HepG2 (cell line): ENCODE measurements around the gene BUD23. TPM values are rescaled to one million over a fixed set of nuclear protein-coding genes. Genes with fewer than 3 reads are reported as not detected.

Experiments
- ARID2 ChIP-seq: sonication (generic); formaldehyde crosslinking; IDR thresholded peaks from 2 replicates; pipeline ENCODE4 v1.8.1; 2022; ENCODE audit warnings: mild to moderate bottlenecking, missing genetic modification reagents, borderline replicate concordance
- ATF5 ChIP-seq: sonication (generic); formaldehyde crosslinking; IDR thresholded peaks from 2 replicates; pipeline ENCODE4 v1.4.0; 2020; ENCODE audit warnings: mild to moderate bottlenecking, low read depth, missing genetic modification reagents
- BORCS8-MEF2B ChIP-seq: sonication (generic); formaldehyde crosslinking; IDR thresholded peaks from 2 replicates; pipeline ENCODE4 v1.8.0; 2022; ENCODE audit warnings: mild to moderate bottlenecking, missing genetic modification reagents
- CENPT ChIP-seq: sonication (generic); formaldehyde crosslinking; IDR thresholded peaks from 2 replicates; pipeline ENCODE4 v1.8.0; 2022; ENCODE audit warnings: low read depth, mild to moderate bottlenecking, moderate library complexity, missing genetic modification reagents
- CHCHD3 ChIP-seq: sonication (generic); formaldehyde crosslinking; IDR thresholded peaks from 2 replicates; pipeline ENCODE4 v1.8.0; 2022; ENCODE audit warnings: mild to moderate bottlenecking, missing genetic modification reagents, moderate library complexity
- CSRNP2 ChIP-seq: sonication (generic); formaldehyde crosslinking; conservative IDR thresholded peaks from 2 replicates; pipeline ENCODE4 v1.8.0; 2022; ENCODE audit warnings: low read depth, missing genetic modification reagents
- FOXJ3 ChIP-seq: sonication (generic); formaldehyde crosslinking; IDR thresholded peaks from 2 replicates; pipeline ENCODE4 v1.4.0; 2020; ENCODE audit warnings: missing genetic modification reagents, mild to moderate bottlenecking, borderline replicate concordance
- FOXK2 ChIP-seq: fragments of 450-650 bp; IDR thresholded peaks from 2 replicates; pipeline ENCODE4 v1.6.1; 2016
- MXD1 ChIP-seq: sonication (generic); formaldehyde crosslinking; IDR thresholded peaks from 2 replicates; pipeline ENCODE4 v1.4.0; 2020; ENCODE audit warnings: mild to moderate bottlenecking, missing genetic modification reagents
- NKX3-1 ChIP-seq: sonication (generic); formaldehyde crosslinking; IDR thresholded peaks from 2 replicates; pipeline ENCODE4 v1.5.0; 2020; ENCODE audit warnings: missing genetic modification reagents
- REPIN1 ChIP-seq: sonication (generic); formaldehyde crosslinking; IDR thresholded peaks from 2 replicates; pipeline ENCODE4 v1.8.0; 2022; ENCODE audit warnings: missing genetic modification reagents, low read depth, mild to moderate bottlenecking, borderline replicate concordance
- SMARCE1 ChIP-seq: fragments of 450-650 bp; IDR thresholded peaks from 2 replicates; pipeline ENCODE4 v1.6.1; 2017; ENCODE audit warnings: borderline replicate concordance
- SMYD3 ChIP-seq: sonication (generic); formaldehyde crosslinking; IDR thresholded peaks from 2 replicates; pipeline ENCODE4 v1.8.1; 2023; ENCODE audit warnings: mild to moderate bottlenecking, missing genetic modification reagents
- SP1 ChIP-seq, 2 experiments: fragments of 450-650 bp in 1 of 2; sonication (generic) in 1 of 2; formaldehyde crosslinking in 1 of 2; IDR thresholded peaks; 2 replicates each; pipeline versions ENCODE4 v1.4.0 to v1.6.1; 2016 to 2020; ENCODE audit warnings: missing genetic modification reagents in 1 of 2
- SRSF9 ChIP-seq: fragments of 200-400 bp; formaldehyde crosslinking; IDR thresholded peaks from 2 replicates; pipeline ENCODE4 v1.6.1; 2018; ENCODE audit warnings: borderline replicate concordance, mild to moderate bottlenecking, low read depth, low read length; ENCODE audit not compliant: insufficient read depth, poor library complexity, severe bottlenecking
- THAP11 ChIP-seq: IDR thresholded peaks from 2 replicates; pipeline ENCODE4 v1.6.1; 2016; ENCODE audit warnings: missing biosample characterization, missing genetic modification reagents
- YEATS4 ChIP-seq: sonication (generic); formaldehyde crosslinking; IDR thresholded peaks from 2 replicates; pipeline ENCODE4 v1.4.0; 2020; ENCODE audit warnings: missing genetic modification reagents, borderline replicate concordance
- ZBTB38 ChIP-seq: sonication (generic); formaldehyde crosslinking; IDR thresholded peaks from 2 replicates; pipeline ENCODE4 v1.5.1; 2020; ENCODE audit warnings: mild to moderate bottlenecking, missing genetic modification reagents
- ZFP41 ChIP-seq: sonication (generic); formaldehyde crosslinking; IDR thresholded peaks from 2 replicates; pipeline ENCODE4 v1.4.0; 2020; ENCODE audit warnings: mild to moderate bottlenecking, missing genetic modification reagents, borderline replicate concordance
- ZNF3 ChIP-seq: IDR thresholded peaks from 2 replicates; pipeline ENCODE4 v1.7.0; 2017; ENCODE audit warnings: inconsistent platforms
- ZNF709 ChIP-seq: sonication (generic); formaldehyde crosslinking; IDR thresholded peaks from 2 replicates; pipeline ENCODE4 v1.5.0; 2020; ENCODE audit warnings: mild to moderate bottlenecking, missing genetic modification reagents
- ZNF773 ChIP-seq: sonication (generic); formaldehyde crosslinking; IDR thresholded peaks from 2 replicates; pipeline ENCODE4 v1.4.0; 2020; ENCODE audit warnings: missing genetic modification reagents, borderline replicate concordance
- polyA plus RNA-seq, 8 experiments: library from polyadenylated mRNA; depleted of rRNA in 3 of 8; stranded (reverse) in 7 of 8; unstranded in 1 of 8; fragments of >200 nt; fragmentation: Illumina TruSeq in 4 of 8; extraction: Trizol in 4 of 8; gene quantifications; 2 replicates each; pipeline versions ENCODE4 v1.2.1 to v1.2.3, GENCODE V29; 2011 to 2016; ENCODE audit warnings: low read depth in 4 of 8, missing spikeins in 1 of 8, mixed read lengths in 1 of 8; ENCODE audit not compliant: insufficient read depth in 1 of 8
- total RNA-seq, 5 experiments: library from RNA; depleted of rRNA; stranded (reverse); fragments of >200 nt; fragmentation: Illumina TruSeq; extraction: Trizol; gene quantifications; 2 replicates each; pipeline ENCODE4 v1.2.3, GENCODE V29; 2016; ENCODE audit warnings: low read depth in 1 of 5
- TF ChIP-seq, protein P1 (sequence below): sonication (generic); formaldehyde crosslinking; IDR thresholded peaks from 2 replicates; pipeline ENCODE4 v1.5.0; 2020; ENCODE audit warnings: missing genetic modification reagents
- TF ChIP-seq, protein P2 (sequence below): sonication (generic); formaldehyde crosslinking; IDR thresholded peaks from 2 replicates; pipeline ENCODE4 v1.4.0; 2020; ENCODE audit warnings: mild to moderate bottlenecking, missing genetic modification reagents

Gene BUD23
- total and polyA plus RNA-seq, 2 of the 13 experiments (the other 11 are each of a cell fraction or from before 2014, with no cell fraction given): 47.5 to 54.5 TPM

- no peak for TF ChIP-seq ZNF3
- peak; percentile 66; the same call in 1 of the 2 replicates for TF ChIP-seq THAP11 (CRISPR knock-in tag)
- no peak for TF ChIP-seq SMARCE1
- no peak for TF ChIP-seq SRSF9
- no peak for TF ChIP-seq FOXJ3 (CRISPR knock-in tag)
- TF ChIP-seq FOXK2: no peak
- TF ChIP-seq, protein P1, sequence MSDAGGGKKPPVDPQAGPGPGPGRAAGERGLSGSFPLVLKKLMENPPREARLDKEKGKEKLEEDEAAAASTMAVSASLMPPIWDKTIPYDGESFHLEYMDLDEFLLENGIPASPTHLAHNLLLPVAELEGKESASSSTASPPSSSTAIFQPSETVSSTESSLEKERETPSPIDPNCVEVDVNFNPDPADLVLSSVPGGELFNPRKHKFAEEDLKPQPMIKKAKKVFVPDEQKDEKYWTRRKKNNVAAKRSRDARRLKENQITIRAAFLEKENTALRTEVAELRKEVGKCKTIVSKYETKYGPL (CRISPR knock-in tag): no peak
- TF ChIP-seq NKX3-1: no peak
- no peak for TF ChIP-seq SMYD3 (CRISPR knock-in tag)
- TF ChIP-seq YEATS4 (CRISPR knock-in tag): no peak
- TF ChIP-seq, protein P2, sequence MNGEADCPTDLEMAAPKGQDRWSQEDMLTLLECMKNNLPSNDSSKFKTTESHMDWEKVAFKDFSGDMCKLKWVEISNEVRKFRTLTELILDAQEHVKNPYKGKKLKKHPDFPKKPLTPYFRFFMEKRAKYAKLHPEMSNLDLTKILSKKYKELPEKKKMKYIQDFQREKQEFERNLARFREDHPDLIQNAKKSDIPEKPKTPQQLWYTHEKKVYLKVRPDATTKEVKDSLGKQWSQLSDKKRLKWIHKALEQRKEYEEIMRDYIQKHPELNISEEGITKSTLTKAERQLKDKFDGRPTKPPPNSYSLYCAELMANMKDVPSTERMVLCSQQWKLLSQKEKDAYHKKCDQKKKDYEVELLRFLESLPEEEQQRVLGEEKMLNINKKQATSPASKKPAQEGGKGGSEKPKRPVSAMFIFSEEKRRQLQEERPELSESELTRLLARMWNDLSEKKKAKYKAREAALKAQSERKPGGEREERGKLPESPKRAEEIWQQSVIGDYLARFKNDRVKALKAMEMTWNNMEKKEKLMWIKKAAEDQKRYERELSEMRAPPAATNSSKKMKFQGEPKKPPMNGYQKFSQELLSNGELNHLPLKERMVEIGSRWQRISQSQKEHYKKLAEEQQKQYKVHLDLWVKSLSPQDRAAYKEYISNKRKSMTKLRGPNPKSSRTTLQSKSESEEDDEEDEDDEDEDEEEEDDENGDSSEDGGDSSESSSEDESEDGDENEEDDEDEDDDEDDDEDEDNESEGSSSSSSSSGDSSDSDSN (CRISPR knock-in tag): peak; percentile 44
- TF ChIP-seq ARID2: no peak
- TF ChIP-seq BORCS8-MEF2B: 0 out of 2 replicates have a peak, but pooled peaks have one; percentile 48
- no peak for TF ChIP-seq CSRNP2 (CRISPR knock-in tag)
- no peak for TF ChIP-seq CHCHD3
- no peak for TF ChIP-seq SP1 (IDR thresholded peaks at IDR 0.05)
- peak; percentile 82 for TF ChIP-seq SP1 (CRISPR knock-in tag; IDR thresholded peaks at IDR 0.05)
- TF ChIP-seq ZBTB38 (CRISPR knock-in tag): 0 out of 2 replicates have a peak, but pooled peaks have one; percentile 24
- no peak for TF ChIP-seq ATF5 (CRISPR knock-in tag)
- no peak for TF ChIP-seq MXD1 (CRISPR knock-in tag)
- TF ChIP-seq ZNF773 (CRISPR knock-in tag): no peak
- peak; percentile 75; the same call in 1 of the 2 replicates for TF ChIP-seq REPIN1
- TF ChIP-seq ZNF709 (CRISPR knock-in tag): no peak
- TF ChIP-seq CENPT (CRISPR knock-in tag): no peak
- TF ChIP-seq ZFP41 (CRISPR knock-in tag): no peak
These were observed 51.5 kb downstream of the BUD23 start (continued) for GRCh38 chr7:73734619-73735527.
